G401 (cell line): ENCODE results near the gene ASMTL. TPM values are rescaled to one million over a fixed set of nuclear protein-coding genes. Genes with fewer than 3 reads are reported as not detected.
"Not testable (repeated sequence)": the region's sequence is repeated elsewhere in the genome, so short reads cannot be mapped to it uniquely, and the experiment has no call there.

Source experiments
- DNase-seq: peaks from one replicate; pipeline ENCODE4 v3.0.0-alpha.2; 2015; ENCODE audit warnings: low spot score
- in situ Hi-C: cut with HindIII; loops from 2 replicates; pipeline ENCODE4 v1.10.0; 2016; ENCODE audit warnings: low sequenced_read_pairs, mixed read lengths
- total RNA-seq: library from RNA; depleted of rRNA; stranded (reverse); fragments of >200 nt; shearing (Covaris generic); gene quantifications from 2 replicates; pipeline ENCODE4 v1.2.3, GENCODE V29; 2014

The ASMTL gene
- total RNA-seq, 1 experiment from 2014 or later, result 214 TPM

GRCh38 chrX:1464041-1464970 lies 11.6 kb upstream of the ASMTL start:
- no peak for DNase-seq
- in situ Hi-C loops, result no loop called here

GRCh38 chrX:1463581-1463980 lies 10.9 kb upstream of the ASMTL start:
- in situ Hi-C loops, result no loop called here
- DNase-seq, result no peak

GRCh38 chrX:1462596-1463251 lies 10.0 kb upstream of the ASMTL start:
- in situ Hi-C loops, result no loop called here
- no peak for DNase-seq

GRCh38 chrX:1462110-1462509 lies 9.4 kb upstream of the ASMTL start:
- no peak for DNase-seq
- in situ Hi-C loops, result no loop called here

GRCh38 chrX:1455948-1456280 lies 3.2 kb upstream of the ASMTL start:
- no peak for DNase-seq
- in situ Hi-C loops, result no loop called here

- in situ Hi-C loops, result no loop called here
These were observed 1.5 kb upstream of the ASMTL start for GRCh38 chrX:1453951-1454785.

GRCh38 chrX:1453395-1453783 lies 680 bp upstream of the ASMTL start:
- in situ Hi-C loops, result no loop called here
- no peak for DNase-seq

More at GRCh38 chrX:1453951-1454785, 1.5 kb upstream of the ASMTL start:
- DNase-seq, result peak; percentile 75

GRCh38 chrX:1451661-1452515 lies 821 bp downstream of the ASMTL start:
- in situ Hi-C loops, result no loop called here
- DNase-seq, result no peak

GRCh38 chrX:1451251-1451660 lies 1.5 kb downstream of the ASMTL start:
- in situ Hi-C loops, result no loop called here
- no peak for DNase-seq

- DNase-seq, result no peak
- in situ Hi-C loops, result no loop called here
These were observed 2.1 kb downstream of the ASMTL start for GRCh38 chrX:1450361-1451161.

GRCh38 chrX:1449823-1450149 lies 2.9 kb downstream of the ASMTL start:
- DNase-seq, result no peak
- in situ Hi-C loops, result no loop called here

- in situ Hi-C loops, result no loop called here
- no peak for DNase-seq
These were observed 3.5 kb downstream of the ASMTL start for GRCh38 chrX:1449036-1449822.

- DNase-seq, in situ Hi-C loops: not testable (repeated sequence)
These were observed 4.1 kb downstream of the ASMTL start for GRCh38 chrX:1448573-1449001.

- in situ Hi-C loops, result not testable (repeated sequence)
These were observed 4.6 kb downstream of the ASMTL start for GRCh38 chrX:1447969-1448572.

GRCh38 chrX:1446984-1447968 lies 5.4 kb downstream of the ASMTL start:
- DNase-seq, in situ Hi-C loops: not testable (repeated sequence)

More at GRCh38 chrX:1447969-1448572, 4.6 kb downstream of the ASMTL start:
- not testable (repeated sequence) for DNase-seq
